ENCODE results near the gene TCHHL1. TPM values are rescaled to one million over a fixed set of nuclear protein-coding genes. Genes with fewer than 3 reads are reported as not detected.

TCHHL1 gene
- total and polyA plus RNA-seq, 2 of the 8 experiments (the other 6 are each of a cell fraction or from before 2014, with no cell fraction given), result not detected

- no peak for TF ChIP-seq CHD7 (IDR thresholded peaks at IDR 0.05; ENCODE audit: insufficient replicate concordance, low read length)
- TF ChIP-seq BACH1 (IDR thresholded peaks at IDR 0.05; ENCODE audit: low read length), result no peak
- no peak for TF ChIP-seq BRCA1 (IDR thresholded peaks at IDR 0.05; ENCODE audit: low read depth, low read length)
- TF ChIP-seq EGR1 (IDR thresholded peaks at IDR 0.05; ENCODE audit: borderline replicate concordance, low read depth, low read length), result no peak
- TF ChIP-seq HDAC2 (IDR thresholded peaks at IDR 0.05; ENCODE audit: borderline replicate concordance in 1 of 2, low read depth in 2 of 2, low read length in 2 of 2), result no peak
- TF ChIP-seq MAX (IDR thresholded peaks at IDR 0.05), result no peak
- no peak for TF ChIP-seq TBP (IDR thresholded peaks at IDR 0.05; ENCODE audit: low read depth, low read length)
- TF ChIP-seq HDAC6 (IDR thresholded peaks at IDR 0.05; ENCODE audit: low read depth, low read length), result no peak
- TF ChIP-seq RNF2 (IDR thresholded peaks at IDR 0.05; ENCODE audit: borderline replicate concordance, low read depth, low read length, missing control alignments, poor library complexity, severe bottlenecking), result no peak
- TF ChIP-seq SP4 (IDR thresholded peaks at IDR 0.05; ENCODE audit: low read length), result no peak
- TF ChIP-seq POLR2A (IDR thresholded peaks at IDR 0.05; ENCODE audit: control extremely low read depth in 1 of 2, low read depth in 2 of 2, low read length in 2 of 2), result no peak
- no peak for TF ChIP-seq TEAD4 (IDR thresholded peaks at IDR 0.05; ENCODE audit: low read depth, low read length)
Observed at GRCh38 chr1:152115344-152115743, 26.5 kb upstream of the TCHHL1 start, which contains the start of gene TCHH (continued).
